HG02943 (cell line): ENCODE data around the gene TXNDC15.

Experiments used
- ATAC-seq: cut with Tn5 transposase; IDR thresholded peaks from one replicate; pipeline ENCODE4 v1.9.1; 2021; ENCODE audit warnings: mild to moderate bottlenecking, low read depth, moderate library complexity; ENCODE audit not compliant: unreplicated experiment

TXNDC15 gene

GRCh38 chr5:134913254-134913653, 39.1 kb downstream of the TXNDC15 start:
- ATAC-seq = no peak

- no peak for ATAC-seq
These were observed 39.6 kb downstream of the TXNDC15 start for GRCh38 chr5:134913795-134914194.

- ATAC-seq = no peak
These were observed 43.1 kb downstream of the TXNDC15 start for GRCh38 chr5:134917070-134917815.

GRCh38 chr5:134918861-134919260, 44.7 kb downstream of the TXNDC15 start:
- ATAC-seq = no peak

GRCh38 chr5:134920848-134921575, 46.8 kb downstream of the TXNDC15 start:
- no peak for ATAC-seq

GRCh38 chr5:134932508-134932907, 58.3 kb downstream of the TXNDC15 start:
- ATAC-seq = no peak

GRCh38 chr5:134934202-134934601, 60.0 kb downstream of the TXNDC15 start:
- ATAC-seq = no peak

- no peak for ATAC-seq
These were observed 61.8 kb downstream of the TXNDC15 start for GRCh38 chr5:134935711-134936602.

GRCh38 chr5:134937526-134937925, 63.4 kb downstream of the TXNDC15 start:
- no peak for ATAC-seq

GRCh38 chr5:134938030-134938429, 63.9 kb downstream of the TXNDC15 start:
- no peak for ATAC-seq

- no peak for ATAC-seq
These were observed 65.3 kb downstream of the TXNDC15 start for GRCh38 chr5:134939500-134939899.

GRCh38 chr5:134943547-134943946, 69.4 kb downstream of the TXNDC15 start:
- ATAC-seq = no peak

- no peak for ATAC-seq
These were observed 70.5 kb downstream of the TXNDC15 start for GRCh38 chr5:134944630-134945029.

- ATAC-seq = no peak
These were observed 70.9 kb downstream of the TXNDC15 start for GRCh38 chr5:134945041-134945440.

- no peak for ATAC-seq
These were observed 74.7 kb downstream of the TXNDC15 start for GRCh38 chr5:134948911-134949310.

GRCh38 chr5:134949316-134949715, 75.1 kb downstream of the TXNDC15 start:
- ATAC-seq = no peak
